ENCODE data around the gene LETMD1. TPM values are rescaled to one million over a fixed set of nuclear protein-coding genes. Genes with fewer than 3 reads are reported as not detected.

The LETMD1 gene
- total and polyA plus RNA-seq, 2 of the 13 experiments (the other 11 are each of a cell fraction or from before 2014, with no cell fraction given), result 43.3 to 87.7 TPM

- no peak for TF ChIP-seq MLXIP (CRISPR knock-in tag; IDR thresholded peaks at IDR 0.05; ENCODE audit: borderline replicate concordance)
- TF ChIP-seq ZIK1 (CRISPR knock-in tag; IDR thresholded peaks at IDR 0.05; ENCODE audit: borderline replicate concordance, low read depth), result no peak
- no peak for TF ChIP-seq ZNF260 (CRISPR knock-in tag; IDR thresholded peaks at IDR 0.05; ENCODE audit: borderline replicate concordance, low read depth)
- peak; percentile 36; the same call in 1 of the 2 replicates for TF ChIP-seq ARID5B (CRISPR knock-in tag; IDR thresholded peaks at IDR 0.05)
- no peak for TF ChIP-seq ZNF644 (CRISPR knock-in tag; IDR thresholded peaks at IDR 0.05; ENCODE audit: low read depth)
- TF ChIP-seq CENPBD1 (CRISPR knock-in tag; IDR thresholded peaks at IDR 0.05; ENCODE audit: borderline replicate concordance, low read depth), result no peak
- TF ChIP-seq TFDP2 (CRISPR knock-in tag; IDR thresholded peaks at IDR 0.05), result no peak
- TF ChIP-seq ZNF713 (CRISPR knock-in tag; IDR thresholded peaks at IDR 0.05), result no peak
- no peak for TF ChIP-seq TAF1 (CRISPR knock-in tag; IDR thresholded peaks at IDR 0.05)
- no peak for TF ChIP-seq SIX1 (CRISPR knock-in tag; IDR thresholded peaks at IDR 0.05; ENCODE audit: borderline replicate concordance)
- TF ChIP-seq ZNF773 (CRISPR knock-in tag; IDR thresholded peaks at IDR 0.05; ENCODE audit: borderline replicate concordance), result no peak
- no peak for TF ChIP-seq CBX1 (IDR thresholded peaks at IDR 0.05; ENCODE audit: low read depth)
- TF ChIP-seq KLF6 (CRISPR knock-in tag; IDR thresholded peaks at IDR 0.05), result no peak
- TF ChIP-seq ZNF615 (CRISPR knock-in tag; IDR thresholded peaks at IDR 0.05; ENCODE audit: borderline replicate concordance), result no peak
- no peak for TF ChIP-seq ZUFSP (CRISPR knock-in tag; IDR thresholded peaks at IDR 0.05; ENCODE audit: borderline replicate concordance)
- TF ChIP-seq NR2C2 (CRISPR knock-in tag; IDR thresholded peaks at IDR 0.05; ENCODE audit: borderline replicate concordance), result no peak
- TF ChIP-seq NFE2L2 (IDR thresholded peaks at IDR 0.05; ENCODE audit: low read length), result no peak
- no peak for TF ChIP-seq GLMP (CRISPR knock-in tag; IDR thresholded peaks at IDR 0.05; ENCODE audit: borderline replicate concordance)
Observed at GRCh38 chr12:51036279-51036678, 11.8 kb upstream of the LETMD1 start (continued).
